GM18498 (cell line): ENCODE measurements around the gene DPF1.

Experiments used
- ATAC-seq: cut with Tn5 transposase; IDR thresholded peaks from one replicate; pipeline ENCODE4 v1.9.1; 2021; ENCODE audit warnings: mild to moderate bottlenecking, moderate library complexity; ENCODE audit not compliant: unreplicated experiment

Gene DPF1

GRCh38 chr19:38221919-38222830 lies 1.8 kb downstream of the DPF1 start:
- ATAC-seq: no peak

GRCh38 chr19:38221421-38221820 lies 2.6 kb downstream of the DPF1 start:
- ATAC-seq: no peak

GRCh38 chr19:38219221-38219620 lies 4.8 kb downstream of the DPF1 start:
- no peak for ATAC-seq

- no peak for ATAC-seq
Observed at GRCh38 chr19:38218204-38218603, 5.8 kb downstream of the DPF1 start.

- no peak for ATAC-seq
Observed at GRCh38 chr19:38216785-38217641, 7.0 kb downstream of the DPF1 start.

GRCh38 chr19:38213911-38214625 lies 10.0 kb downstream of the DPF1 start:
- ATAC-seq: peak; percentile 62

- no peak for ATAC-seq
Observed at GRCh38 chr19:38213469-38213868, 10.6 kb downstream of the DPF1 start.

- ATAC-seq: no peak
Observed at GRCh38 chr19:38211766-38212165, 12.3 kb downstream of the DPF1 start.

- no peak for ATAC-seq
Observed at GRCh38 chr19:38211151-38211591, 12.9 kb downstream of the DPF1 start.

GRCh38 chr19:38210458-38210987 lies 13.5 kb downstream of the DPF1 start:
- no peak for ATAC-seq

GRCh38 chr19:38209671-38210457 lies 14.2 kb downstream of the DPF1 start:
- no peak for ATAC-seq

- ATAC-seq: no peak
Observed at GRCh38 chr19:38209152-38209551, 14.9 kb downstream of the DPF1 start.

- ATAC-seq: no peak
Observed at GRCh38 chr19:38208571-38208970, 15.5 kb downstream of the DPF1 start.

- no peak for ATAC-seq
Observed at GRCh38 chr19:38207543-38207942, 16.5 kb downstream of the DPF1 start.

- ATAC-seq: no peak
Observed at GRCh38 chr19:38206928-38207327, 17.1 kb downstream of the DPF1 start.

- ATAC-seq: no peak
Observed at GRCh38 chr19:38206006-38206745, 17.8 kb downstream of the DPF1 start.

- ATAC-seq: no peak
Observed at GRCh38 chr19:38204728-38205127, 19.3 kb downstream of the DPF1 start.

GRCh38 chr19:38204096-38204495 lies 19.9 kb downstream of the DPF1 start:
- no peak for ATAC-seq

- ATAC-seq: no peak
Observed at GRCh38 chr19:38203197-38203596, 20.8 kb downstream of the DPF1 start.
